ENCODE results near the gene PALLD.
"Not testable (repeated sequence)": the region's sequence is repeated elsewhere in the genome, so short reads cannot be mapped to it uniquely, and the experiment has no call there.

Gene PALLD

DNA sequence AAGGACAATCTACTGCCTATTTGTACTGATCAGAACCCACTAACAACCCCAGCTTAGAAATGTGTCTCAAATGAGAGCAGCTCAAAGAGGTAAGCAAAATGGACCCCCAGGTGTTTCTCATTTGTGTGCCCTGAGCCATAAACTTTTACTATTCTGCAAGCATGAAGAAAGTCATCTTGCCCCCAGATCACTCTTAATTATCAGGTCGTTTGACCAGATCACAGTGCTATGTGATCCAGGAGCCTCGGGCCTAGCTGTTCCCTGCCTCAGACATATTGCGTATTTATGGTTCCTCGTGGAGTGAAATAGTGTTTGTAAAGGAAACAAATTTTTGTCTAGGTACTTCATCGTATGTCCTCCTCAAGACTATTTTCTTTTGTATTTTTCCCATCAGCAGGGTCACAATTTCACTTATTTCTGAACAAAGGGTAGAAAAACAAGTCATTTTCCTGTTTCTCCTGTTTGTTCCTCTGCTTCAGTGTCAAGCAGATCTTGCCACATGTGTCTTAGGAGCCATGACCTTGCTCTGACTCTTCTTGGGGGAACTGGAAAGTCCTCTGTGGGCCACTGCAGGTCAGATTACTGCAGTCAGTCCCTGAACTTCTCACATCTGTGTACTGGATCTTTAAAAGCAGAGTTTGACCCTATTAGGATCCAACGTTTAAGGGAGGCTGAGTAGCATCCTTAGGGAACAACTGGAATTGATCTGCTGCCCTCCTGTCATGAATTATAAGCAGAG lies 194.9 kb downstream of the PALLD start:
- DNase-seq: no peak
- H3K4me1 Mint-ChIP-seq (ENCODE audit: low read depth): no peaks in the 10 kb centered on the region
- peaks cover 5% of the 10 kb centered on the region for H3K27me3 Mint-ChIP-seq
- no peak overlapping the region for H3K27ac Mint-ChIP-seq
- no peaks in the 10 kb centered on the region for H3K36me3 Mint-ChIP-seq (ENCODE audit: low read depth)
- H3K9me3 Mint-ChIP-seq: no peaks in the 10 kb centered on the region
- no peak overlapping the region for H3K4me3 Mint-ChIP-seq

- peaks cover 16% of the 10 kb centered on the region for H3K27me3 Mint-ChIP-seq
- no peak overlapping the region for H3K27ac Mint-ChIP-seq
- DNase-seq: no peak
- no peaks in the 10 kb centered on the region for H3K36me3 Mint-ChIP-seq (ENCODE audit: low read depth)
- H3K4me1 Mint-ChIP-seq (ENCODE audit: low read depth): no peaks in the 10 kb centered on the region
- H3K9me3 Mint-ChIP-seq: no peaks in the 10 kb centered on the region
- no peak overlapping the region for H3K4me3 Mint-ChIP-seq
Observed at GRCh38 chr4:168693750-168694490, 197.1 kb downstream of the PALLD start.

- no peak overlapping the region for H3K4me3 Mint-ChIP-seq
- no peaks in the 10 kb centered on the region for H3K36me3 Mint-ChIP-seq (ENCODE audit: low read depth)
- DNase-seq: no peak
- H3K27ac Mint-ChIP-seq: no peak overlapping the region
- H3K27me3 Mint-ChIP-seq: peaks cover 16% of the 10 kb centered on the region
- no peaks in the 10 kb centered on the region for H3K4me1 Mint-ChIP-seq (ENCODE audit: low read depth)
- no peaks in the 10 kb centered on the region for H3K9me3 Mint-ChIP-seq
Observed at GRCh38 chr4:168694667-168695066, 197.8 kb downstream of the PALLD start.

- H3K27me3 Mint-ChIP-seq: peaks cover 16% of the 10 kb centered on the region
- H3K9me3 Mint-ChIP-seq: no peaks in the 10 kb centered on the region
- H3K36me3 Mint-ChIP-seq (ENCODE audit: low read depth): no peaks in the 10 kb centered on the region
- DNase-seq: no peak
- no peaks in the 10 kb centered on the region for H3K4me1 Mint-ChIP-seq (ENCODE audit: low read depth)
- H3K4me3 Mint-ChIP-seq: no peak overlapping the region
- H3K27ac Mint-ChIP-seq: no peak overlapping the region
Observed at GRCh38 chr4:168695288-168695687, 198.4 kb downstream of the PALLD start.

GRCh38 chr4:168696280-168696679 lies 199.4 kb downstream of the PALLD start:
- no peaks in the 10 kb centered on the region for H3K36me3 Mint-ChIP-seq (ENCODE audit: low read depth)
- H3K27me3 Mint-ChIP-seq: peaks cover 16% of the 10 kb centered on the region
- H3K27ac Mint-ChIP-seq: no peak overlapping the region
- H3K4me3 Mint-ChIP-seq: no peak overlapping the region
- no peaks in the 10 kb centered on the region for H3K9me3 Mint-ChIP-seq
- DNase-seq: no peak
- H3K4me1 Mint-ChIP-seq (ENCODE audit: low read depth): no peaks in the 10 kb centered on the region

GRCh38 chr4:168696826-168697225 lies 200.0 kb downstream of the PALLD start:
- Mint-ChIP-seq H3K4me1 (ENCODE audit: low read depth) (no peaks in the 10 kb centered on the region), H3K27ac (no peak overlapping the region), H3K4me3 (no peak overlapping the region), H3K36me3 (ENCODE audit: low read depth) (no peaks in the 10 kb centered on the region), H3K27me3 (peaks cover 14% of the 10 kb centered on the region), H3K9me3 (no peaks in the 10 kb centered on the region)
- no peak for DNase-seq

DNA sequence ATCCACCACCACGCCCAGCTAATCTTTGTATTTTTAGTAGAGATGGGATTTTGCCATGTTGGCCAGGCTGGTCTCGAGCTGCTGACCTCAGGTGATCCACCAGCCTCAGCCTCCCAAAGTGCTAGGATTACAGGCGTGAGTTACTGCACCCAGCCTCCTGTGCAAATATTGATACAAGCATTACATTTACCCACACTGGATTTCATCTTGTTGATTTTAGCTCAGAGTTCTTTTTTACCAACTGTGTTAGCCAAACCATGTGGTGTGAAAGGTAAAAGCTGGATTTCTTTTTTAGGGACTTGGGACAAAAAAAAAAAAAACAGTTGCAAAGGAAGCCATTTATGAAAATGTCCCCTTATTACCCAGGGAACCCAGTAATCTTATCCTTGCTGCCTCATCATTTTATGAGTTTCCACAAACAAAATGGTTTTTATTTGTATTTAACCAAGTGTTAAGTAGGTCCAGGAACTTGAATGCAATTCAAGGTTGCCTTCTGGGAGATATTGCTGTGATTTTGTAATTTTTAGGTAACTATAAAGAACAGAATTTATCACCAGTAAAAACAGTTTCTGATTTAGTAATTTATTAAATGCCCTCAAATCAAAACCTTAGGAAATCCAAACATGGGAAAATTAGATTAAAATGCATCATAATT lies 202.5 kb downstream of the PALLD start:
- no peak for DNase-seq
- Mint-ChIP-seq H3K27ac (no peak overlapping the region), H3K36me3 (ENCODE audit: low read depth) (no peaks in the 10 kb centered on the region), H3K9me3 (no peaks in the 10 kb centered on the region), H3K4me3 (no peak overlapping the region), H3K27me3 (peaks cover 11% of the 10 kb centered on the region), H3K4me1 (ENCODE audit: low read depth) (no peaks in the 10 kb centered on the region)

GRCh38 chr4:168701061-168701460 lies 204.2 kb downstream of the PALLD start:
- DNase-seq: no peak
- Mint-ChIP-seq H3K4me1 (ENCODE audit: low read depth) (no peaks in the 10 kb centered on the region), H3K36me3 (ENCODE audit: low read depth) (no peaks in the 10 kb centered on the region), H3K27ac (no peak overlapping the region), H3K4me3 (no peak overlapping the region), H3K27me3 (peaks cover 11% of the 10 kb centered on the region), H3K9me3 (no peaks in the 10 kb centered on the region)

DNA sequence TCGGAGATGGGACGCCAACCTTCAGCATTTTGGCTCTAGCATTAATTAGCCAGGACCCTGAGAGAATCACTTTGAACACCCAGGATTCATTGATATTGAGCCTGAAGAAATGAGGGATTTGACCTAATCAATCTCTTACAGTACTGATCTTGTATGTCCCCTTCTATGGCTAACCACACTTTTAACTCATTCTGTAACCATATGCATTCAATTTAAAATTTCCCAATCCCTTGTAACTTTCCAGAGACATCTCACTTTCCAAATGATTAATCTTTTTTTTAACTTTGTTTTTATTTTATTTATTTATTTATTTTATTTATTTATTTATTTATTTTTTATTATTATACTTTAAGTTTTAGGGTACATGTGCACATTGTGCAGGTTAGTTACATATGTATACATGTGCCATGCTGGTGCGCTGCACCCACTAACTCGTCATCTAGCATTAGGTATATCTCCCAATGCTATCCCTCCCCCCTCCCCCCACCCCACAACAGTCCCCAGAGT lies 205.8 kb downstream of the PALLD start:
- not testable (repeated sequence) for H3K4me3 Mint-ChIP-seq; H3K9me3 Mint-ChIP-seq; DNase-seq; H3K27me3 Mint-ChIP-seq; H3K27ac Mint-ChIP-seq; H3K36me3 Mint-ChIP-seq (ENCODE audit: low read depth); H3K4me1 Mint-ChIP-seq (ENCODE audit: low read depth)

DNA sequence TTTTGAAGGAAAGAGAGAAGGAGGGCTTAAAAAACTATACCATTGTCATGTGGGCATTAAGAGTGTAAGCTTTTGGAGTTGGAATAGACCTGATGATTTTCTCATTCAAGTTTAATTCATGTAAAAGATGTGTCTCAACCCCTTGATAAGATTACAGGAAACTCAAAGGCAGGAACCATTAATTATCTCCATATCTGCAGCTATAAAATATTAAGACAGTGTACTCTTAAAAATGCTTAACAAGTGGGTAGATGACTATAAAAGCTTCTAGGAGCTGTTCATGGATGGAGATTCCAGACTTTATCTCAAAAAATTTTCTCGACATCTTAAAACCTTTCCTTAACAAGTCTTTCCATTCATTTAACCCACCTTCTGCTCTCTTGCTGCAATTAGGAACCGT lies 208.3 kb downstream of the PALLD start:
- H3K9me3 Mint-ChIP-seq: no peaks in the 10 kb centered on the region
- no peak for DNase-seq
- no peak overlapping the region for H3K27ac Mint-ChIP-seq
- no peak overlapping the region for H3K4me3 Mint-ChIP-seq
- no peaks in the 10 kb centered on the region for H3K36me3 Mint-ChIP-seq (ENCODE audit: low read depth)
- no peaks in the 10 kb centered on the region for H3K4me1 Mint-ChIP-seq (ENCODE audit: low read depth)
- peaks cover 3% of the 10 kb centered on the region for H3K27me3 Mint-ChIP-seq

GRCh38 chr4:168707205-168707604 lies 210.4 kb downstream of the PALLD start:
- peaks cover 3% of the 10 kb centered on the region for H3K27me3 Mint-ChIP-seq

GRCh38 chr4:168708108-168708507 lies 211.3 kb downstream of the PALLD start:
- Mint-ChIP-seq H3K4me1 (ENCODE audit: low read depth) (peaks cover 10% of the 10 kb centered on the region), H3K27ac (no peak overlapping the region), H3K27me3 (peaks cover 3% of the 10 kb centered on the region), H3K36me3 (ENCODE audit: low read depth) (no peaks in the 10 kb centered on the region), H3K9me3 (no peaks in the 10 kb centered on the region), H3K4me3 (no peak overlapping the region)
- no peak for DNase-seq

More at GRCh38 chr4:168707205-168707604, 210.4 kb downstream of the PALLD start:
- peaks cover 10% of the 10 kb centered on the region for H3K4me1 Mint-ChIP-seq (ENCODE audit: low read depth)
- no peak for DNase-seq
- no peak overlapping the region for H3K27ac Mint-ChIP-seq
- no peaks in the 10 kb centered on the region for H3K9me3 Mint-ChIP-seq
- H3K4me3 Mint-ChIP-seq: no peak overlapping the region
- H3K36me3 Mint-ChIP-seq (ENCODE audit: low read depth): no peaks in the 10 kb centered on the region

GRCh38 chr4:168710353-168710946 lies 213.6 kb downstream of the PALLD start:
- peaks cover 10% of the 10 kb centered on the region for H3K4me1 Mint-ChIP-seq (ENCODE audit: low read depth)

More at GRCh38 chr4:168710353-168710946, 213.6 kb downstream of the PALLD start:
- DNase-seq: no peak
- no peak overlapping the region for H3K4me3 Mint-ChIP-seq
- no peaks in the 10 kb centered on the region for H3K9me3 Mint-ChIP-seq
- no peak overlapping the region for H3K27ac Mint-ChIP-seq
- H3K27me3 Mint-ChIP-seq: peaks cover 3% of the 10 kb centered on the region
- H3K36me3 Mint-ChIP-seq (ENCODE audit: low read depth): no peaks in the 10 kb centered on the region
